Fibroblast of skin of back (primary cell): ENCODE results near the gene FARS2.
A peak's percentile ranks its signal among the peaks of the same experiment; 100 is the strongest.

Source experiments
- DNase-seq: peaks from one replicate; pipeline ENCODE4 v3.0.0-alpha.2; 2013

The FARS2 gene

DNA sequence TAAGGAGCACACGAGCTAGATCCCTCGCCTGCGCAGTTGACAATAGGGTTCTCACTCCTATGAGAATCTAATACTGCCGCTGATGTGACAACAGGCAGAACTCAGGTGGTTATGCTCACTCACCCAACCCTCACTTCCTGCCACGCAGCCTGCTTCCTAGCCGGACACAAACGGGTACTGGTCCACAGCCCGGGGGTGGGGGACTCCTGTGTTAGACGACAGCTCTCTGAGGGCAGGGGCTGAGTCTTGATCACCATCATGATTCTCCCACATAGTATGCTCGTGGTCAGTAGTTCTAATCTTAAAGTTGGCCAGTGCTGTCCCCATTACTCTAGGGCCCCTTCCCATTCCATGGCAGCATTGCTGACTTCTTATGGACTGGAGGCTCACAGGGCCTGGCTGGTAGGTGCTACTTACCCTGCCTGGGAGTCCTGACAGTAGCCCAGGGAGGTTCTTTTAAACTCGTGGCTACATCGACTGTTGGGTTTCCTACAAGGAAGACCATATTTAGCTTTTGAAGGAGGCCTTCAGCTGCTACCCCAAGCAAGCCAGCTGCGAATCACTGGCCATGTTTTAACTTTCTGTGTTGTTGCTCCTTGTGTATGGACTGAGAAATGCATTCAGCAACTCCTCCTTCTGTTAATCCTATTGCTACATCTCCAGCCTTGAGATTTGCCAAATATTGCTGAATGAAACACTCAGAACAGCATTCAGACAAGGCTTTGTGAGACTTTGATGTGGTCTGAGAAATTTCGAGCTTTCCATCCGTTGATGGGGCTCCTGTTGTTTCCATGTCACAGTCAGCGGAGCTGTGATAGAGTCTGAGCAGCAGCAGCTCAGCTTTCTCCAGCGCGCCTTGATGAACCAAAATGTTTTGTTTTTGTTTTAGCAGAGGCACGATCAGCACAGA, 445.1 kb downstream of the FARS2 start:
- DNase-seq: no peak

DNA sequence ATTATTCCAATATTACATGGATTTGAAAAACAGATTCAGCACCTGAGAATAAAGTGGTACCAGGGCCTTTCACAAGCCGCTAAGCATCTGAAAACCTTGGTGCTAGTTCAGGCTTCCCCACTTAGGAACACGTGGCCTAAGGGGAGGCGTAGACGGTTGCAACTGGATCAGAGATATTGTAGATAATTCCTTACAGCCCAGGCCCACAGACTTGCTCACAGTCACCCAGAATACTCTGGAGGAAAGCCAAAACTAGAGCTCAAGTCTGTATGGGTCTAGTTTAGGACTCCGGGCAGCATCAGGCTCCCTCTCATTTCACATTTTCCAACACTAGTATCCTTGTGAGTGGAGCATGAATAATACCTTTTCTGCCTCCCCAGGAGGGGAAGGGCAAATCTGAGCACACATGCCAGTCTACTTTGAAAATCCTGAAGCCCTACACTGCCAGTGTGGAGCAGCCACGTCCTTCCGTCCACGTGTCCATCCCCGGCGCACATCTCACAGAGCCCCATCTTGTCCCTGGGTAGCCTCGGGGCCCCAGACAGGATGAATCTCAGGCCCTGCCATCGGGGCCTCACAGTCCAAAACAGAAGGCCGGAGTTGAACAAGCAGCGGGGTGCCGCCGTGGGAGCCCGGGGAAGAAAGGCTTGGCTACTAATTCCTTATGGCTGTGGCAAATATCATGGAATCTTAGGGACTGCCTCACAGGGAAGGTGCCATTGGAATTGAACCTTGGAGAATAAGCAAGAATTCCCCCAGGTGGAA, 446.1 kb downstream of the FARS2 start:
- DNase-seq: no peak

DNA sequence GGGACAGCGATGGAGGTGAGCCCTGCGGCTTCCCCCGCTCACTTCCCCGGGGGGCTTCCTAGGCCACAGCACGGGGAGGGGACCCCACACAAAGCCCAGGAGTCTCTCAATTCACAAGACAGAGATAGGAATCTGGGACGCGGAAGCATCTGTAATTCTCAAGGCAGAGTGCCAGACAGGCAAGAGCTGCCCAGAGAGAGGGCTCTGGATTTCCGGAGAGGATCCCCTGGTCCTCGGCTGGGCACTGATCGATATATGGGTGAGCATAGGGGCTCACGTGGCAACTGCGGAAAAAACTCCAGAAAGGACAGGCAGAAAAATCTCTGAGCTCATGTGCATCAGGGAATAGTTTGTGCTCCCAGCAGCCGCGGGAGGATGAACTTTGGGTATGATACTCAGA, 449.2 kb downstream of the FARS2 start:
- DNase-seq: no peak

DNA sequence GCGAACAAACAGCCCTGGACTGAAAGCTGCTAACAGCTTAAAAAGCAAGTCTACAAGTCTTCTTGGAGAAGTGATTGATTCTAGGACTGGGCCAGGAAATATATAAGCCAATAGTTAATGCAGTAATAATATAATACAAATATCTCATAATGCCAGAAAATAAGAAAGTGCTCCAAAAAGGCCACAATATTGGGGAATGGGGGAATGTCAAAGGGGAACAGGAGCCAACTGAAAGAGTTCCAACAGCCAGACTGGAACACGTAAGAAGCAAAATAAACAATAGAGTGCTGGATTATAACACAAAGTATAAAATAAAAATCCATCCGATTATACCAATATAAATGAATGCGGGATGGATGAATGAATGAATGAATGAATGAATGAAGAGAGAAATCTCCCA, 449.6 kb downstream of the FARS2 start:
- no peak for DNase-seq

DNA sequence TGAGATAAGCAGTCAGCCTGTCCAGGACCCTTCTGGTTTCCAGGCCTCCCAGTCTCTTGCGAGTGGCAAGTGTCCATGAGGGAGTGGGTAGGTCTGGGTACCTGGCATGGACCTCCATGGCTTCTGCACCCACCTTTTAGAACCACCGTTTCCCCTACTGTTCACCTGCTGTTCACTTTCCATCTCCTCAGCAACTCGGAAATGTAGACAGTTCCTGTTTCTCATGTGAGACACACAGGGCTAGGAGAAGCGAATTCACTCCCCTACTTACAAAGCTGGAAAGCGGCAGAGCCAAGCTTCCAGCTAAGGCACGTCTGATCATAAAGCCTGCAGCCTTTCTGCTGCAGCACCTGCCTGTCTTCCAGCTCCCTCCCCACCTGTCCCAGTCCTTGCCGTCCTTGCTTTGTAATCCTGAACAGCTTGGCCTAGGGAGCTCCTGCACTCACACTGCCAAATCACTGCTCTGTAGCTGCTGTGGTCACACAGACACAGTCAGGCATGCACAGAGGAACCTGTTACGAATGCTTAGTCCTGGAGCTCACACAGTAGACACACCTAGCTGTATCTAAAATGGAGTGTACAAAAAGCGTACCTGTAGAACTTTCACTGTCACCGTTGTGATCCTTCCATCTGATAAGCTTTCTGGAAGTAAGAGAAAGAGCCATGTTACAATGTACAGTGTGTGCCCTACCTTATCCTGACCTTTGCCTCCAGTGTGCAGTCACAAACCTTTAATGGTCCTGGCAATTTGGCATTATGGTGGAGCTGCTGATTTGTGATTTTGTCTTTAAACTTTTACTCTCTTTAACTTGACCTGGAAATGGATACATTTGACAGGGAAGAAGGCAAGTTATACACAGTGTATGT, 451.3 kb downstream of the FARS2 start:
- DNase-seq: no peak

DNA sequence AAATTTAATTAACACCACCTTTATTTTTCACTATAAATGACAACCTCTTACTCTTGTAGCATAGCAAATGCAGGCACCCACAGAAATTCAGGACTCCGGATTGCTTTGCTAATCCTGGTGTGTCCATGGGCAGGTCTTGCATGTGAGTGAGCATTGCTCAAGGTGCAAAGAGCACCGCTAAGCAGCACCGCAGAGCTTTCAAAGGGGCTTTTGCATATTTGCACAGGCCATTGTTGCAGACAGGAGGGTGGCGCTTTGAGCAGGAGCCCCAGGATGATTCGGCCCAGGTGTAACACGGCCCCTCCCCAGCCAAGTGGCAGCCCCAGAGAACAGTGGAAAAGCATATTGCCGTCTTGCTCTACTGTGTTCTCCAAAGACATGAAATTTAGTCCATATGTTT, 452.2 kb downstream of the FARS2 start:
- DNase-seq: no peak

DNA sequence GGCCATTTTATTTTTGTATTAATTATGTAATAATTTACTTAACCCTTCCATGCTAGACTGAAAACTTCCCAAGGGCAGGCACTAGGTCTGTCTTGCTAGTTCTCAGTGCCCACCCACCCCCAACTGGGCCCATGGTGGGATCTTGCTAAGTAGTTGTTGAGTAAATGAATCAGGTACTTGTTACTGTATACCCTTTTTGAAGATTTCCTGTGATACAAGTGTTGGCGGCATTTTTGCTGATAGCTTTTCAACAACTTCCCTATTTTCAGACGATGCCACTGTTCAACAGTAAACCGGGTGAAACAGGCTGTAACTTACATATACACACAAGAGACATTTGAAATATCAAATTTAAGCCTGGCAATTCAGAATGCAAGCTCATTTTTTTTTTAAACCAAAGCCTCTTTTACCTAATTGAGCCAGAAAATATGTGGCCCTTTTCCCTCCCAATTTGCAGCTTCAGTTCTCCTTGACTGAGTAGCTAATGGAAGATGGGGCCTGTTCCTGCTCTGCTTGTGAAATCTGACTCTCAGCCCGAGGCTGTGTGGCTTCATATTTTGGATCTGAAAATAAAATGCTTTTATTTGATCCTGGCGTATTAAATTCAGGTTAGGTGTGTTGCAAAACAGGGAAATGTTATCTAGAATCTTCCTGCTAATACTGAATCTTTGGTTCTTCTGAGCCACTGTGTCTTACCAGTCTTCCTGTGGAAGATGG, 457.1 kb downstream of the FARS2 start:
- no peak for DNase-seq

DNA sequence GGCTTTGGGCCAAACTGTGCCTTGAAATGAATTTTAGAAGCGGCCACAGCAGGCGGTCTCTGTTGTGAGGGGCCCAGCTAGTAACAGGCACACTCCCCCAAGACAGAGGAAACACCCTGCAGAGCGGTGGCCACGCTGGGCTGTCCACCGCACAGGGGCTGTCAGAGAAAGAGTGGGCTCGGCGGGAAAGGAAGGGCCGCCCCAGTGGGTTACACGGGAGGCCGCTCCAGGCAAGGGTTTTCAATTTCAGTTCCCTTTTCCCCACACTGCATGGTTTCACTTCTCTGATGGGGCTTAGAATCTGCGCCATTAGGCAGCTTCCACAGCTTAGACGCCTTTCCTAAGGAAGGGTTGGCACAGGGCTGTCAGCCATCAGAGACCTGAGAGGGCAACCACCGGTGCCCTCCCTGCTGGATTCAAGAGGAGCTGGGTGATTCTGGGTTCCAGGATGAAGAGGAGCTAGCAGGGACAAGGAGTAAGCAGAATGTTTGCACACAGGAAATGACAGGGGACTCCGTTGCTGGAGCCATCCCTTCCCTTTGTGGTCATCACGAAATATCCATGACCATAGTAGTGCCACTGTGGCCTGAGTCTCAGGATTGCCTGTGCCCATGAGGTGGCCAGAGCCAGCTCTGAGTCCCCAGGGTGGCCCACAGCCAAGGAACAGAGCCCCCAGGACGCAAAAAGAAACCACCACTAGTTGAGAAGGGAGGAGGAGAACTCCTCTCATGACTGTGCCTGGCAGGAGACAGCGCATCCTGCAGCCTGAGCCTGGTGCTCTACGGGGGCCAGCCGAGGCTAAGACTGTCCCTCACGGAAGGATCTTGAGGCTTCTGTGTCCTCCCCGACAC, 462.8 kb downstream of the FARS2 start:
- DNase-seq: no peak

DNA sequence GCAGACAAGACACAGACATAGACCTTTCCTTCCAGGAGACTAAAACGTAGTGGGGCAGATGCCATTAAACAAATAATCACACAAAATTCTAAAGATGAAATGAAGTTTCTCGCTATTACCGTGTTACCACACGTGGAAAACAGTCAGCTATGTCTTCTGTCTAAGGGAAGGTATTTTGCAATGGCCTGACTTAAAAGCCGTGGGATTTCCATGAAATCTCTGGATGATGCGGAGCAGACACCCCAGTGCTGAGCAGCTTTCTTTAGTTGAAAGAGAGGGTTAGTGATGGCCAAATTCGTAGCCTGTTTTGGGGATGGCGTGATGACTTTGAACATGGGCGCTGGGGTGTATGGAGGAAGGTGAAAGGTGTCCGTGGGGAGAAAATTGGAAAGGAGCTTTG, 463.6 kb downstream of the FARS2 start:
- DNase-seq: no peak

DNA sequence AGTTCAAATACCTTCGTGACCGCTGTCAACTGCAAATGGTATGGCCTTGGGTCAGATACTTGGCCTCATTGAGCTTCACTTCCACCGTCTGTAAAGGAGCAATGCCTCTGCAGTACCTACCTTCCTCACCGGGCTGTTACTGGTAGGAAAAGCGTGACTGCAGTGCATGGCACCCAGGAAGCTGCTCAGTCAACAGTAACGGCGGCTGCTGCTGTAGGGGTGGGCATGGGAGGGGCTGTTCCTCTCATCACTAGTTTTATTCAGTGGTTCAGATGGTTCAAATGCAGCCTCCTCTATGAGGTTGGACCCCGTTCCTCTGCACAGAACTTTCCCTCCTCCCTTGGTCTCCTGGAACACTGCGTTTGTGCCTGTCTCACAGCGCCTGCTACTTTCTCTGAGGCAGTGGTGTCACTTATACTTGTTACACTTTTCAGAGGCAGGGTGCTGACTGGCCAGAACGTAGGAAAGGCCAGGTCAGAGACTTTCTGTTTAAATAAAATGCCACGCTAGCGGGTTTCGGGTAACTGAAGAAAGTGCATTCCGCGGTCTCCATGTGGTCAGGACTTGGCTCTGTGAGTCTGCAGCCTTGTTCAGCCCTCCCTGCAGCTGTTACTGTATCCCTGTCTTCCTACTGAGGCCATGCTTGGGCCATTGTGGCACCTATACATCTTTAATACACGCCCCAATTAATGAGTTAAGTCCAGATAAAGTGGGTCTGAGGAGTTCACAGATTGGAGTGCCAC, 465.8 kb downstream of the FARS2 start:
- DNase-seq: peak; percentile 37

DNA sequence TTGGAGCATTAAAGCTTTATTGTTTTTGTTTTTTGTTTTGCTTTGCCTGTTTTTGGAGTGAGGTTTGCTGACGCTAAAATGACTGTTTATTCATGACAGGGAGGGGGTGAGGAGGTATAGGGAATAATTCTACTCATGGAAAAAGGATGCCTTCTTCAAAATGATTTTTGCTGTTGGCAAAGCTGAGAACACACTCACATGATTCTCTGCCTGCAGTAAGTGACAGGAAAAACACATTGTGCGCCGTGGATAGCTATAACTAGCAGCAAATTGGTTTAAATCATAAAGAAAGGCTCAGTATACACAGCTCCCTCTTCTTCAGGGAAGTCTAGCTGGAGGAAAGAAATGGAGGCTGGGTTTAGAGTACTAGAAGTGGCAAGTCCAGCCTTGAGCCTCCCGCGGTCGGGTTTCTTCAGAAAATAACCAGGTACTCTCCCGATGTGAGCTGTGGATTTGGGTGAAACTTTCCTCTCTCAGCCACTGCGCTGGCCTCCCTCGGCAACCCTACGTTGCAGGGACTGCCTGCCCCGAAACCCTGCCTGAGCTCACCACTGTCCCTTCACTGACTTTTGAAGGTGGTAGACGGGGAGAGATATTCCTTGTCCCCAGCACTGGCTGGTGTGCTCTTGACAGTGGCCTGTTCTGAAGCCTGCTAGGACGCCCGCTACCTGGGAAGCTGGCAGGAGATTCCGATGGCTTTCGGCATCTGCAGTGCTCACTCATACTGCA, 467.2 kb downstream of the FARS2 start:
- no peak for DNase-seq

DNA sequence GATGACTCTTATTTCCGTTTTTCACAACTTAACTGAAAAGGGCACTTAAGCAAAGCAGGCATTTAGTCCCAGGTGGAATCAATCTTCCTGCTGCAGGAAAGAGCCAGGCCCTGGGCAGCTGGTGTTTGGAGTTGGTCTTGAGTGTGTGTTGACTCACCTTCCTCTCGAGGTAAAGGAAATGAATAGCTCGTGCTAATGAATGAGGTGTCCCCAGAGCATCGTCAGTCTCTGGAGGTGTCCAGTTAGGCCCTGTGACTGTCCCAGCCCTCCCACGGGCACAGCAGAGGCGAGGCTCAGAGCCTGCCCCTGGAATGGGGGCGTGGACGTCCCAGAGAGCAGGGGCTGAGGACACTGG, 467.7 kb downstream of the FARS2 start:
- DNase-seq: no peak

DNA sequence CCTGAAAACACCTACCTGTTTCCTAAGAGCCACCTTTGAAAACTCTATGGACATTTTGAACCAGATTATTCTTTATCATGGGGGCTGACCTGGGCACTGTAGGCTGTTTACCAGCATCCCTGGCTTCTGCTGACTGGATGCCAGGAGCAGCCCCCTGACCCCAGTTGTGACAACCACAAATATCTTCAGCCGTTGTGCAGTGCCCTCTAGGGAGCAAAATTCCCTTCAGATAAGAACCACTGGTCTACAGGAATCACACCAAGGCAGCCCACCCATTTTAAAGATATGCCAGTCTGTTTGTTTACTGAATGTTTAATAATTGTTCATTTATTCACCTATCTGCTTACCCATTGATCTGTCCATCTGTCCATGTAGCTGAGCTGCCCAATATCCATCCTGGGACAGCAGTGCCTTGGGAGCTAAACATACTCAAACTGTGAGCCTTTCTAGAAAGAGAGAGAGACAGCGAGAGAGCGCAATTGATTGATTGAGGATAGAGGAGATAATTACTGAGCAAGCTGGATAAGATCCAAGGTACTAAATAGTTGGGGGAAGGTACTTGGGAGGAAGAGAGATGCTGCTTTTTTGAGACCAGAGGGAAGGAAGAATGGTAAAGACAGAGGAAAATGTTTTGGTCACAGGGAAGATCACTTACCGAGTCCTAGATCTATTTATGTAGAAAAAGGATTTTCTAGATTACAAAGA, 468.7 kb downstream of the FARS2 start:
- DNase-seq: no peak

DNA sequence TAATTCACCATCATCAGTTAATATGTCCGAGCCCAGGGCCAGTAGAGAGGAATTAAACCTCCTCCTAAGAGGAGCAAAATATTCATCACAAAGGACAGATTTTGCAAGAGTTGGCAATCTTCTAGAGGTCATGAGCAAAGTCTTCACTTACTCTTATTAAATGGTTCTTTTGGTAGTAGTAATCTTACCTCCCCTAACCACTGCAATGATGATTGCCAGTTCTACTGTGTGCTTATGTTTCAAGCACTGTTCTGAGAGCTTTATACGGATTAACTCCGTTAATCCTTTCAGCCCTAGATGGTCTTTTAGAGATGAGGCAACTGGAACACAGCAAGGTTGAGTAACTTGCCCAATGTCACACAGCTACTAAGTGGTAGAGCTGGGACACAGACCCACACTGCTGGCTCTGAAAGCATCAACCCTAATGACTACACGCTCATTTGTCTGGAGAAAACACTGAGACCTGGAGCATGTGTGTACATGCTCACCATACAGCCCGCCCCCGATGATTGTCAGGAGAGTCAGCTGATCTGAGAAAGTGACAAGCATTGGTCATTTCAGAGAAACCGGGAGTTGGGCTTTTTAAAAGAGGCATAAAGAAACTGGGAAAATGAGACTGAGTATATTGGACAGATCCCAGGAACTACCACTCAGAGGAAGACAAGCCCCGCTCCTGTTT, 469.4 kb downstream of the FARS2 start:
- DNase-seq: no peak

DNA sequence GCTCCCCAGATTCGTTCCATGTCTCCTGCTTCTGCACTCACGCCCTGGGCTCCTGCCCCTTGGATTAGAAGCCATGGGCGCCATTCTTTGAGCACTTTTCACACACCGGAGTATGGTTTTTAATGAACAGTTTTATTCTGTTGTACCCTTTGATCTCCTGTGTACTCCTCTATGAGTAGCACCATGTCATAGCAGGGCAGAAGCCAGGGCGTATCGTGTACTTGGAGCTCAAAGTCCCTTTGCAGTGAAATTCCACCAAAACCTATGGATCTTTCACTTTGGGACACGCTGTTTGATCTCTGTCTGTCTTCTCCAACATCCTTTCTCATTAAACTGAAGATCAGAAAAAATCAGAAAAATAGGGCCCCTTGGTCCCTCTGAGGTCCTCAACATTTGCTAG, 470.1 kb downstream of the FARS2 start:
- no peak for DNase-seq

DNA sequence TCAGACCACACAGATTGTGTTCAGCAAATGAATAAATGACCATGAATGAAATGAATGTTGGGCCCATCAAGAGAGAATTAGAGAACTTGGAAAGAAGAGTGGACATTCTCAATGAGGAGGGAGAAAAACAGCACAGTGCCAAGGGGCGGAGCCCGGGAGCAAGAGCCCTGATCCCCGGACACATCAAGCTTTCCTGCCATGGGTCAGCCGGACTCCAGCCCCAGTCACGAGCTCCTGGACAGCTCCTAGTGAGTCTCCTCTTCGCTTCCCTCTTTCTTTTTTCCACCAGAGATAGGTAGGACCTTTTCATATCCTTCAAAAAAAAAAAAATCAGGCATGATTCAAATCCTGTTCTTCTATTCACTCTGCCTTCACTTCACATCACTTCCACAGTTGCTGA, 471.2 kb downstream of the FARS2 start:
- DNase-seq: no peak

DNA sequence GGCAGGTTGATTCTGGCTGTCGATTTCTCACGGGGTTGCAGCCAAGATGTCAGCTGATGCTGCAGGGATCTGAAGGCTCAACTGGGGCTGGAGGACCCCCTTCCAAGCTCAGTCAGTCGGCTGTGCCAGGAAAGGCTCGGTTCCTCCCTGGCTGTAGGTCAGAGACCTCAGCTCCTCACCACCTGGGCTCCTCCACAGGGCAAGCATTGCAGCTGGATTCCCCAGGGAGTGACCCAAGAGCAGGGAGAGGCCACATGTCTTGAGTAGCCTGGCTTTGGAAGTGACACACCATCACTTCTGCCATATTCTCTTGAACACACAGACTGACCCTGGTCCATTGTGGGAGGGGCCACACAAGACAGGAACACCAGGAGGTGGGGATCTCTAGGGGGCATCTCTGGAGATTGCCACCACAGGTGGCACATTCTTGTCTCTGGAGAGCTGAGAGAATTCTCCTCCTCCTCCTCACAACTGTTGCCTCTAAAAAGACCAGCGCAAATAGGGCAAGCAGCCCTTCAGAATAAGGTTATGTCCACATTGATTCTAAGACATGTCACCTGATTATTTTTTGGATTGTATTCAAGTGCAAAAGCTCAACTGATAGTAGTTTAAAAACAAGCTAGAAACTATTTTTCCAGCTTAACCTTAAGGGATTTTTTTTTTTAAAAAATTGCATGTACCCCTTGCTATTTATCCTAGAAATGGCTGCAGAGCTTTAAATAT, 474.9 kb downstream of the FARS2 start:
- DNase-seq: no peak

DNA sequence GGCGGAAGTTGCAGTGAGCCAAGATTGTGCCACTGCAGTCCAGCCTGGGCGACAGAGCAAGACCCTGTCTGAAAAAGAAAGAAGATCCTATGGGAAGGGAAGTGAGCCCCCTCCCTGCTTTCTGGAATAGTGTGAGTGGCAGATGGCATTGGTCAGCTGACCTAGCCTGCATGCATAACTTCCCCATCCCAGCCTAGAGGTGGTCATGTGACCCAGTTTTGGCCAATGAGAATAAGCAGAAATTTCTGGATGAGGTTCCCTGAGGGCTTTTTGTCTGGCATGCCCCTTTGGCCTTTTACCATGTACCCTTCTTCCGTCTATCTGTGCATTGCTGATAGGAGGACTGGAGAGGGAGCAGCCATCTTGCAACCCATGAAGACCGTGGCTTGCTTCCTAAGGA, 476.1 kb downstream of the FARS2 start:
- DNase-seq: no peak
